Sciatic nerve (tissue), 2 donors: Measurements from ENCODE around the gene PPCDC. TPM values are rescaled to one million over a fixed set of nuclear protein-coding genes. Genes with fewer than 3 reads are reported as not detected.
A peak's percentile ranks its signal among the peaks of the same experiment; 100 is the strongest.
"Not testable (repeated sequence)": the region's sequence is repeated elsewhere in the genome, so short reads cannot be mapped to it uniquely, and the experiment has no call there.

ENCODE experiments used
- ATAC-seq: fragments of 200-7000 bp; cut with Tn5 transposase; one replicate; pipeline ENCODE4 v1.9.1; 2020; ENCODE audit warnings: mild to moderate bottlenecking, moderate library complexity
- DNase-seq: peaks from one replicate; pipeline ENCODE4 v3.0.0-alpha.2; 2020; ENCODE audit warnings: low spot score
- intact Hi-C: fragments of 100-400 bp; cut with DNase I; formaldehyde crosslinking; loops from one replicate; pipeline ENCODE4 v1.14.2; 2022
- total RNA-seq: library from RNA; stranded (reverse); fragmentation: NEBNext Ultra II Directional; extraction: Animal tissue kit (Norgen Biotek cat#: 25700); gene quantifications from one replicate; pipeline ENCODE4 v1.2.1, GENCODE V29; 2021
- donor health status: DM: no; HTN: no; CAD: no.
- donor health status: DM: no; HTN: no; CAD: no.

The PPCDC gene
- total RNA-seq, 1 donor from 2014 or later = 20.4 TPM

- no peak for ATAC-seq
- intact Hi-C loops = no loop called here
- no peak for DNase-seq
These were observed 37.9 kb downstream of the PPCDC start for GRCh38 chr15:75061272-75061671.

- DNase-seq (no peak), ATAC-seq (no peak)
- intact Hi-C loops = no loop called here
These were observed 39.3 kb downstream of the PPCDC start for GRCh38 chr15:75062706-75063105.

GRCh38 chr15:75063338-75063737 is 39.9 kb downstream of the PPCDC start:
- ATAC-seq = no peak
- intact Hi-C loops = no loop called here
- no peak for DNase-seq

GRCh38 chr15:75063889-75064288 is 40.5 kb downstream of the PPCDC start:
- no peak for DNase-seq
- intact Hi-C loops = no loop called here
- no peak for ATAC-seq

GRCh38 chr15:75064846-75065245 is 41.5 kb downstream of the PPCDC start:
- DNase-seq (no peak), ATAC-seq (no peak)
- intact Hi-C loops = no loop called here

GRCh38 chr15:75065467-75065850 is 42.1 kb downstream of the PPCDC start:
- DNase-seq = no peak
- ATAC-seq = peak; percentile 30
- intact Hi-C loops = no loop called here

- intact Hi-C loops = no loop called here
- DNase-seq = no peak
- ATAC-seq = no peak
These were observed 42.6 kb downstream of the PPCDC start for GRCh38 chr15:75065851-75066509.

GRCh38 chr15:75067123-75067830 is 43.9 kb downstream of the PPCDC start:
- DNase-seq (no peak), ATAC-seq (no peak)
- intact Hi-C loops = no loop called here

GRCh38 chr15:75068748-75069147 is 45.4 kb downstream of the PPCDC start:
- no peak for ATAC-seq

GRCh38 chr15:75069301-75069925 is 46.0 kb downstream of the PPCDC start:
- peak; percentile 65 for ATAC-seq
- intact Hi-C loops = no loop called here
- no peak for DNase-seq

More at GRCh38 chr15:75068748-75069147, 45.4 kb downstream of the PPCDC start:
- DNase-seq = no peak
- intact Hi-C loops = no loop called here

- DNase-seq (no peak), ATAC-seq (no peak)
- intact Hi-C loops = no loop called here
These were observed 47.3 kb downstream of the PPCDC start for GRCh38 chr15:75070674-75071073.

- ATAC-seq (peak; percentile 55), DNase-seq (no peak)
- intact Hi-C loops = no loop called here
These were observed 49.8 kb downstream of the PPCDC start for GRCh38 chr15:75073197-75073596.

GRCh38 chr15:75076277-75076676 is 52.9 kb downstream of the PPCDC start:
- intact Hi-C loops = no loop called here
- ATAC-seq (no peak), DNase-seq (no peak)

GRCh38 chr15:75077551-75077961 is 54.2 kb downstream of the PPCDC start:
- ATAC-seq, DNase-seq, intact Hi-C loops: not testable (repeated sequence)

GRCh38 chr15:75081150-75081549 is 57.8 kb downstream of the PPCDC start:
- intact Hi-C loops = no loop called here
- DNase-seq (peak; percentile 19), ATAC-seq (no peak)

- intact Hi-C loops = no loop called here
- ATAC-seq = no peak
- DNase-seq = no peak
These were observed 59.3 kb downstream of the PPCDC start for GRCh38 chr15:75082689-75083088.

- DNase-seq, ATAC-seq, intact Hi-C loops: not testable (repeated sequence)
These were observed 62.3 kb downstream of the PPCDC start for GRCh38 chr15:75085708-75086107.

GRCh38 chr15:75089456-75090387 is 66.3 kb downstream of the PPCDC start:
- intact Hi-C loops = no loop called here
- DNase-seq (peak; percentile 35), ATAC-seq (no peak)

GRCh38 chr15:75090388-75090734 is 67.0 kb downstream of the PPCDC start:
- DNase-seq (peak; percentile 52), ATAC-seq (peak; percentile 59)
- intact Hi-C loops = no loop called here
